A549 treated with GW870086 at 1 μM for 4 hours (cell line): Measurements from ENCODE around the gene PDE6A. TPM values are rescaled to one million over a fixed set of nuclear protein-coding genes. Genes with fewer than 3 reads are reported as not detected.

Experiments used
- total RNA-seq: library from RNA; stranded (reverse); fragments of 200-300 nt; extraction: Qiagen RNA extraction; gene quantifications from 5 replicates; pipeline ENCODE4 v1.2.3, GENCODE V29; 2022; ENCODE audit warnings: low read depth

PDE6A gene
- total RNA-seq: 0.09 to 0.28 TPM (median 0.23 TPM) in 5 replicates

GRCh38 chr5:149944666-149945065 lies at the start of gene PDE6A:
Gene PDE6A (minus strand): TSS chr5:149944793. CDS start chr5:149944673, 120 bp downstream.

GRCh38 chr5:149960272-149961185 lies 15.9 kb upstream of the PDE6A start, which contains the start of gene SLC26A2:
Gene SLC26A2 (plus strand): TSS chr5:149960758. CDS start chr5:149977653, 16,895 bp downstream.

Other genes with a start within 250 kb of the PDE6A start
- 3.7 to 4.6 TPM (median 4.5 TPM) in 5 replicates for gene PPARGC1B, start 214.5 kb downstream of the PDE6A start, total RNA-seq
- gene SLC26A2, start 16.0 kb upstream of the PDE6A start, total RNA-seq: 34.5 to 56.7 TPM (median 50.3 TPM) in 5 replicates
- gene TIGD6, start 55.9 kb upstream of the PDE6A start, total RNA-seq: 5.0 to 6.0 TPM (median 5.2 TPM) in 5 replicates
- gene HMGXB3, start 55.9 kb upstream of the PDE6A start, total RNA-seq: 31.1 to 34.6 TPM (median 33.9 TPM) in 5 replicates
- gene CSF1R, start 141.8 kb upstream of the PDE6A start, total RNA-seq: 0.15 to 0.37 TPM (median 0.28 TPM) in 5 replicates
- 0.09 to 0.75 TPM (median 0.43 TPM) in 5 replicates for gene PDGFRB, start 211.1 kb upstream of the PDE6A start, total RNA-seq
- gene CDX1, start 222.0 kb upstream of the PDE6A start, total RNA-seq: not detected in 5 replicates
- 0.03 to 0.05 TPM in 2 of 5 replicates, not detected in the others for gene SLC6A7, start 245.3 kb upstream of the PDE6A start, total RNA-seq